Measurements from ENCODE around the gene RANBP2.
"Not testable (repeated sequence)": the region's sequence is repeated elsewhere in the genome, so short reads cannot be mapped to it uniquely, and the experiment has no call there.

The RANBP2 gene

DNA sequence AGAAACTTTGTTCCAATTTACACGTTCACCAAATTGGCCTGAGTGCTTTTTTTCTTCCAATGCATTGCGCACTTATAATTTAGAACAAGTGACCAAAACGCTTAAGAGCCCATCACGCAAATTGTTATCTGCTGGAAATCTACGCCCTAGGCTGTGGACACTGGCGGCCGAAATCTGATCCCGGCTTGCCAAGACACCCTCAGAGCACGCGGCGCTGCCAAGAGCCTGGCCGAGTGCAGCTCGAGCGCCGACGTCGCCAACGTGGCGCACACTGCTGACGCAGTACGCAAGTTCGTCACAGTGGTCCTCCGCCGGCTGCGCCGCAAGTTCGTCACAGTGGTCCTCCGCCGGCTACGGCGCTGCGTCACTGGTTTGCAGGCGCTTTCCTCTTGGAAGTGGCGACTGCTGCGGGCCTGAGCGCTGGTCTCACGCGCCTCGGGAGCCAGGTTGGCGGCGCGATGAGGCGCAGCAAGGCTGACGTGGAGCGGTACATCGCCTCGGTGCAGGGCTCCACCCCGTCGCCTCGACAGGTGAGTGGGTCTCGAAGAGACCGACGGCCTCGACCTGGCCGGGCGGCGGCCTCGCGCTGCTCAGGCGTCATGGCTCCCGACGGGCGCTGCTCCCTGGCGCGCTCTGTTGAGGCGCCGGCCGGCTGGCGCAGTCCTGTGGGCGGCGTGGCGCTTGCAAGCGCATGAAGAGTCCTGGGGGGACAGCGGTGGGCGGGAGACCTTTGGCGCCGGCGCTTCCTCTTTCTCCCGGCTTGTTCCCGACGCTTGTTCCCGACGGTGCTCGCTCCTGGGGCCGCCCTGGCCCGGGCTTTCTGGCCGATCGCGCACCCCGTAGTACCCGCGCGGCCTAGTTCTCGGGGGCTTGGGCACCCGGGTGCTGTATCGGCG is at the start of gene RANBP2:
Gene RANBP2 (plus strand): TSS at position 334 of the 896 bp plus-strand sequence. CDS start 125 bp downstream, at position 459.
- DNase-seq (ENCODE audit: low read depth, low spot score) = peak; percentile 97

DNA sequence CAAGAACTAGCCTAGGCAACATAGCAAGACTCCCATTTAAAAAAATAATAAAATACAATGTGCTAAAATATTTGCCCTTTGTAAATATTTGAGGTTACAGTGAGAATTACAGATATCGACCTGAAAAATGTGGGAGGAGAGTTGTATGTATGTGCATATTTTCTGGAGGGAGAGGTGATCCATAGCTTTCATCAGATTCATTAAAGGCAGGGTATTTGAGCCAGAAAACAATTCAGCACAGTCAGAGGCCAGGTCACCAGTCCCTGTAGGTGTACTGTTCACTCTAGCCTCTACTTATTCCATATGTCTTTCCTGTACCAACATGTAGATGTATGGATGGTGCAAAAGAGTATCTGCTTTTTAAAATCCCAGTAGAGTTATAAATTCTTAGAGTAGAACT is 49.0 kb upstream of the RANBP2 start:
- DNase-seq (ENCODE audit: low read depth, low spot score) = not testable (repeated sequence)

DNA sequence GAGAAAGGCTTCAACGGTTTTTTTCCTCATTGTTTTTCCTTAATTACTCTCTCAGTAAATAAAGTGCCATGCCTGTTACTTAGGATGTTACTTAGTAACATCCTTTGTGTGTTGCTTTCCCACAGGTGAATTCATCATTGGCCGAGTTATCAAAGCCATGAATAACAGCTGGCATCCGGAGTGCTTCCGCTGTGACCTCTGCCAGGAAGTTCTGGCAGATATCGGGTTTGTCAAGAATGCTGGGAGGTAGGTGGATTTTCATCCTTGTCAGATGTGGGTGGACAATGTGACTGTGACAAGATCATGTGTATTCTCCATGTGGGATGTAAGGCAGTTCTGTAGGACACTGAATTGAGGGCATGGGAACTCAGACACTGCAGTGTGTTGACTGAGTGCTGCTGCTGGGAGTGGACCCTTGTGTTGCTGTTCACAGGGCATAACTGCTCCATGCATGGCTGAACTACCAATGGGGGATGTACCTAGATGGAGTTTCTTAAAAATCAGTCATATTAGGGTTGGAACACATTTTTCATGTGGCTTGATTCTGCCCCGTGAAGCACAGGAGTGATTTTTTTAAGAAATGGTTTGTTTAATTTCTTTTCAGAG is 47.0 kb upstream of the RANBP2 start:
- not testable (repeated sequence) for DNase-seq (ENCODE audit: low read depth, low spot score)

DNA sequence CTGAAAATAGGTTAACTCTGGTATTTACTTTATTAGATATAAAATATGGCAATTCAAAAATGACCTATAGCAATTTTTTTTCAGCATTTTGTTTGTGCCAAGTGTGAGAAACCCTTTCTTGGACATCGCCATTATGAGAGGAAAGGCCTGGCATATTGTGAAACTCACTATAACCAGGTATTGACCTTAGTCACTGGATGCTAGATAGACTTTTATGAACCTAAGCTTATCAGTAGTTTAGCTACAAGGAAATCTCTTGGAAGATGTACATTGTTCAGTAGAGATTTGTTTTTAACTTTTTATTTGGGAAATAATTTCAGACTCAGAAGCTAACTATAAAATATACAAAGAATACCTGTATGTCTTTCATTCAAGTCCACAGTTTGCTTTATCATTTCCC is 42.8 kb upstream of the RANBP2 start:
- not testable (repeated sequence) for DNase-seq (ENCODE audit: low read depth, low spot score)

GRCh38 chr2:108677239-108677744 is 42.0 kb upstream of the RANBP2 start:
- DNase-seq (ENCODE audit: low read depth, low spot score) = not testable (repeated sequence)

DNA sequence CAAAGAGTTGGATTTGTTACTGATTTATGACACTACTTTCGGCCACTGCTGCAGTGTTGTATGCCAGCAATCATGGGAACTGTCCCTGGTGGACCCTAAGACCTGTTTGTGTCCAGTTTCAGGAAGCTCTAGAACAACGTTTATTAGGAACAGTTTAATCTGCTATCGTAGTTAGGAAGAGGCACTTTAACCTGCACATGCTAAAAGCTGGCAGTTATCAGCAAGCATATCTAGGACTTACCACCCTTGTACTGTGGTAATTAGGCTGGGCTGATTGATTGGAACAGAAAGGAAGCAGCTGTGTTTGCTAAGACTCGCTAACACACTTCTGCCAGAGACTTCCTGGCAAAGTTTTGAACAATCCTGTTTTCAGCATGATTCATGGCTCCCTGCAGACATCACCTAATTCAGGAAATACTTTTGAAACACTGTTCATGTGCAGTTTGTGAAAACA is 41.1 kb upstream of the RANBP2 start:
- DNase-seq (ENCODE audit: low read depth, low spot score) = peak; percentile 37

DNA sequence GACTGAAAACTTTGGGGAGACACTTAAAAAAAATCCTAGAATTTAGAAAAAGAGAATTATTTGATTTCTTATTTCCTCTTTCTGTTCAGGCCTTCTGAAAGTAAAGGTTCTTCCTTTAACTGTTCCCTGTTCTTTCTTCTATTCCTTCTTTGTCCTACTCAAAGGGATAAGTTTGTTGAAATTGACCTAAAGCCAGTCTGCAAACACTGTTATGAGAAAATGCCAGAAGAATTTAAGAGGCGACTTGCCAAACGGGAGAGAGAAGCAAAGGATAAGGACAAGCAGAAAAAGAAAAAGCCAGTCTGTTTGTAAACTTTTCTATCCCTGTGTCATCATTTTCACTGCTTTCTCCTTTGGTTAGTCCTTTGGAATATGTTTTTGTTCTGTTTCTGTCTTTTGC is 38.5 kb upstream of the RANBP2 start:
- not testable (repeated sequence) for DNase-seq (ENCODE audit: low read depth, low spot score)

DNA sequence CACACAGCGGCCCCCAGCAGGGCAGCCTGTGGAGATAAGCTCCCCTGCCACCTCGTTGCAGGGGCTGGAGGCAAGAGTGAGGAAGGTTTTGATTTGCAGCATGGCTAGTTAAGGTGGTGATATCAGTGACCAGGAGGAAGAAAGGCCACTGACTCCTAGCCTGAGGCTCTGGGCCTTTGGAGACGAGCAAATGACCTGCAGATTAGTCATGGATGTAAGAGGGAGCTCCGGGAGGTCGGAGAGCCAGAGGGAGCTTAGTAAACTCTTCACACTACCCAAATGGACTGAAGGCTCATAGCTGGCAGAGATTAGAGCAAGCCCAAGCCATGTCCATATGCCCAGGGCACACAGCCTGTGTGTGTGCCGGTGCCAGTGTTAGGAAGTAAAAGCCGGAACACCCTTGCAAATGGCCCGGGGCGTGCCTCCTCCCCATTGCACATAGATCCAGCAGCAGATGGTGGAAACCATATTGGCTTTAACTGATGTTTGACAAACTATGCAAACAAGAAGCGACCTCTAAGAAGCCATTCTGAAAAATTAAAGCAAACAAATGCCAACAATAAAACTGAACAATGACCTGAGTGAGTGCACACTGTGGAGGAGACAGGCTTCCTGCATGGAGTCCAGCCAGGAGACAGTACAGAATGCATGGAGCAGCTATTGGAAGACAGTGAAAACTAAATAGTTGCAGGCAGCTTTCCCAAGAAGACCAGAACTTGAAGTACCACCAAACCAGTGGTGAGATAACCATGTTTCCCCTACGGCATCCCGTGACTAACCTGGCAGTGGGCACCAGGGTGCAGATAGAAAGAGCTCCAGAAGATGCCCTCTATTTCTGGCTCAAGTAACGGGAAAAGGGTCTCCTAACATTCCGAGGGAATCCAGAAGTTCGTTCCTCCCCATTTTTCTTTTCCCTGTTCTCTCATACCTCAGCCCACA is 30.2 kb upstream of the RANBP2 start:
- not testable (repeated sequence) for DNase-seq (ENCODE audit: low read depth, low spot score)

DNA sequence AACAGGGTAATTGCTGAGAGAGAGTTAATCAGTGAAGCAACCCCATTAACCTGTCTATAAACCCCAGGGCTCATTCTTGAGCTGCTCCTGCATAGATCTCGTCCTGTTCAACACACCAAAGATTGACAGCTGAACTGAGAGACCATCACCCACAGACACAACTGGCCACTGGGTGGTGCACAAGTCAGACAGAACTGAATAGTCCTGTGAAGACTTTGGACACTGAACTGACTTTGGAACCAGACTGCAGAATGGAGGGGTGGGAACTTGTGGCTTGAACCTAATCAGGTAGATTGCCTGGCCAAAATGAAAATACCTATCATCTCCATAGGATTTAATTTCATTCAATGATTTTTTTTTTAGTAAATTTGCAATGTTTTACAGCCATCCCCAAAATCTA is 29.3 kb upstream of the RANBP2 start:
- not testable (repeated sequence) for DNase-seq (ENCODE audit: low read depth, low spot score)

GRCh38 chr2:108691447-108691846 is 27.8 kb upstream of the RANBP2 start:
- DNase-seq (ENCODE audit: low read depth, low spot score) = no peak

GRCh38 chr2:108701208-108701607 is 18.1 kb upstream of the RANBP2 start:
- DNase-seq (ENCODE audit: low read depth, low spot score) = no peak

- no peak for DNase-seq (ENCODE audit: low read depth, low spot score)
Measured at GRCh38 chr2:108701806-108702205, 17.5 kb upstream of the RANBP2 start.

DNA sequence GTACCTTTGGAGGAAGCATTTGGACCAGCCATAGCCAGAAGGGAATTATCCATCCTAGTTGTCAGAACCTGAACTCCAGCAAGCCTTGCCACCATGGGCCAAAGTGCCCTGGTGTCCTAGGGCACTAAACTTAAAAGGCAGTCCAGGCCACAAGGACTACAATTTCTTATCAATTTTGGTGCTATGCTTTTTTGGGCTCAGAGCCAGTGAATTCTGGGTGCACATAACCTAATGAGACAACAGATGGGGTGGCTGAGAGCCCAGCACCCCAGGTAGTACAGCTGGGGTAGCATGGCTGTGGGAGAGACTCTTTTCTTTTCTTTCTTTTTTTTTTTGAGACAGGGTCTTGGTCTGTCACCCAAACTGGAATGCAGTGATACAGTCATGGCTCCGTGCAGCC is 14.4 kb upstream of the RANBP2 start:
- DNase-seq (ENCODE audit: low read depth, low spot score) = no peak

GRCh38 chr2:108707300-108707699 is 12.0 kb upstream of the RANBP2 start:
- no peak for DNase-seq (ENCODE audit: low read depth, low spot score)

- not testable (repeated sequence) for DNase-seq (ENCODE audit: low read depth, low spot score)
Measured at GRCh38 chr2:108716971-108717370, 2.3 kb upstream of the RANBP2 start.

DNA sequence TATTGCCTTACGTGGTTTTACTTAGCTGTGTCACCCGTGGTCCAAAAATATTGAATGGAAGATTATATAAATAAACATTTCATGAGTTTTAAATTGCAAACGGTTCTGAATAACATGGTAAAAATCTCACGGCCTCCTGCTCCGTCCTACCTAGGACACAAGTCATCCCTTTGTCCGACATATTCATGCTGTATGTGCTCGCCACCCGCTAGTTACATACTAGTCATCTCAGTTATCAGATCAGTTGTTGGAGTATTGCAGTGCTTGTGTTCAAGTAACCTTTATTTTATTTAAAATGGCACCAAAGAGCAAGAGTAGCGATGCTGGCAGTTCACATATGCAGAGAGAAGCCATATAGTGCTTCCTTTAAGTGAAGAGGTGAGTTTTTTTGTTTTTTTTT is 6.8 kb downstream of the RANBP2 start:
- DNase-seq (ENCODE audit: low read depth, low spot score) = not testable (repeated sequence)

GRCh38 chr2:108734656-108735055 is 15.4 kb downstream of the RANBP2 start:
- DNase-seq (ENCODE audit: low read depth, low spot score) = not testable (repeated sequence)

GRCh38 chr2:108757973-108758372 is 38.7 kb downstream of the RANBP2 start:
- DNase-seq (ENCODE audit: low read depth, low spot score) = not testable (repeated sequence)

DNA sequence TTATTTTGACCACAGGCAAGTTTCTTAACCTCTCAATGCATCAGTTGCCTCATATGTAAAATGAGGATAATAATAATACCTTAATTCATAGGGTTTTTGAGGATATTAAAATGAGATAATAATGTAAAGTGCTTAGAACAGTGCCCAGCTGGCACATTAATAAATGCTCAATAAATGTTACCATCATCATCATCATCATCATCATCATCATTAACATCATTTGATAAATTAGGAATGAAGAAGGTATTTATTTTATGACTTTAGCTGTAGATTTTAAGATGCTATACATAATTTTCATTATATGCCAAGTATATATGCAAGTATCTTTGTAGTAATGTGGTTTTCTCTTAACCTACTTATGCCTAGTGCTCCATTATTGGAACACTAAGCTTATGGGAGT is 43.3 kb downstream of the RANBP2 start:
- not testable (repeated sequence) for DNase-seq (ENCODE audit: low read depth, low spot score)

DNA sequence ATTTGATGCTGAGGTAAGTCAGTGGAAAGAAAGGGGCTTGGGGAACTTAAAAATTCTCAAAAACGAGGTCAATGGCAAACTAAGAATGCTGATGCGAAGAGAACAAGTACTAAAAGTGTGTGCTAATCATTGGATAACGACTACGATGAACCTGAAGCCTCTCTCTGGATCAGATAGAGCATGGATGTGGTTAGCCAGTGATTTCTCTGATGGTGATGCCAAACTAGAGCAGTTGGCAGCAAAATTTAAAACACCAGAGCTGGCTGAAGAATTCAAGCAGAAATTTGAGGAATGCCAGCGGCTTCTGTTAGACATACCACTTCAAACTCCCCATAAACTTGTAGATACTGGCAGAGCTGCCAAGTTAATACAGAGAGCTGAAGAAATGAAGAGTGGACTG is 47.4 kb downstream of the RANBP2 start:
- not testable (repeated sequence) for DNase-seq (ENCODE audit: low read depth, low spot score)

DNA sequence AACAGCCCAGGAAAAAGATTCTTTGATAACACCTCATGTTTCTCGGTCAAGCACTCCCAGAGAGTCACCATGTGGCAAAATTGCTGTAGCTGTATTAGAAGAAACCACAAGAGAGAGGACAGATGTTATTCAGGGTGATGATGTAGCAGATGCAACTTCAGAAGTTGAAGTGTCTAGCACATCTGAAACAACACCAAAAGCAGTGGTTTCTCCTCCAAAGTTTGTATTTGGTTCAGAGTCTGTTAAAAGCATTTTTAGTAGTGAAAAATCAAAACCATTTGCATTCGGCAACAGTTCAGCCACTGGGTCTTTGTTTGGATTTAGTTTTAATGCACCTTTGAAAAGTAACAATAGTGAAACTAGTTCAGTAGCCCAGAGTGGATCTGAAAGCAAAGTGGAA is 48.6 kb downstream of the RANBP2 start:
- DNase-seq (ENCODE audit: low read depth, low spot score) = not testable (repeated sequence)

Measured in smooth muscle cell of the brain vasculature (primary cell).